Measurements from ENCODE around the gene SRMS.

DNA sequence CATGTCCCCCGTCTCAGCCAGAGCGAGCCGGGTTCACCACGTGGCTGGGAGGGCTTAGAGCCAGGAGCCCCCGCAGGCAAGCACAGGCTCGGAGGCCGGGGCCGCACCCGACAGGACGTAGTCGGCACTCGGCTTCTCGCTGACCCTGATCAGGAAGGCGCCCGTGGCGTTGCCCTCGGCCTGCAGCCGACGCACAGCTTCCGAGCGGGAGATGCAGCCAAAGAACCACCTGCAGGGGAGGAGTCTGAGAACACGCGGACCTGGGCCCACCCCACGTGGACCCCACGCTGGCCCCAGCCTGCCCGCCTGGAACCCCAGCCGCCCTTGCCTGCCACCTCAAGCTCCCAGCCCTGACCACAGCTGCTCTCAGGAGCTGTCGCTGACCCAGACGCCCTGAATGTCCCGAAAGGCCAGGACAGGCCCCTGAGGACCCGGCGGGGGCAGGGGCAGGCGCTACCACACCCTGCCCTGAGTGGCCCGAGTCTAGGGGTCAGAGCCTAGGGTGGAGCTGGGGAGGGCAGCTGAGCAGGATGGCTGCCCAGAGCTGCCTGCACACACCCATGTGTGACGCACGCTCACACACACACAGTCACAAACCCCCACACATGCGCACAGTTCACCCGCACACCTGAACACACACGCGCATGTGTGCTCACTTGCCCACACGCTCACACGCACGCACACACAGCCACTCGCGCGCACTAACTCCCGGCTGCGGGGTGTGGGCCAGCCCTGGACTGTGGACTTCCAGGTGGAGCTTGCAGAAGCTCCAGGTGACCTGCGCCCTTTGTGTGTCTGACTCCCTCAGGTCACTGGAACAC is 12.5 kb downstream of the SRMS start:
- TF ChIP-seq, protein P1, sequence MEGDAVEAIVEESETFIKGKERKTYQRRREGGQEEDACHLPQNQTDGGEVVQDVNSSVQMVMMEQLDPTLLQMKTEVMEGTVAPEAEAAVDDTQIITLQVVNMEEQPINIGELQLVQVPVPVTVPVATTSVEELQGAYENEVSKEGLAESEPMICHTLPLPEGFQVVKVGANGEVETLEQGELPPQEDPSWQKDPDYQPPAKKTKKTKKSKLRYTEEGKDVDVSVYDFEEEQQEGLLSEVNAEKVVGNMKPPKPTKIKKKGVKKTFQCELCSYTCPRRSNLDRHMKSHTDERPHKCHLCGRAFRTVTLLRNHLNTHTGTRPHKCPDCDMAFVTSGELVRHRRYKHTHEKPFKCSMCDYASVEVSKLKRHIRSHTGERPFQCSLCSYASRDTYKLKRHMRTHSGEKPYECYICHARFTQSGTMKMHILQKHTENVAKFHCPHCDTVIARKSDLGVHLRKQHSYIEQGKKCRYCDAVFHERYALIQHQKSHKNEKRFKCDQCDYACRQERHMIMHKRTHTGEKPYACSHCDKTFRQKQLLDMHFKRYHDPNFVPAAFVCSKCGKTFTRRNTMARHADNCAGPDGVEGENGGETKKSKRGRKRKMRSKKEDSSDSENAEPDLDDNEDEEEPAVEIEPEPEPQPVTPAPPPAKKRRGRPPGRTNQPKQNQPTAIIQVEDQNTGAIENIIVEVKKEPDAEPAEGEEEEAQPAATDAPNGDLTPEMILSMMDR (IDR thresholded peaks at IDR 0.05) = no peak
- TF ChIP-seq POLR2A (IDR thresholded peaks at IDR 0.05) = no peak

Data from thyroid gland (tissue), 4 donors.